Effector memory CD8-positive, alpha-beta T cell (primary cell): ENCODE data around the gene SLC38A8.

Experiments
- ATAC-seq: fragments of 150-1000 bp; cut with Tn5 transposase; replicated peaks from 2 replicates; pipeline ENCODE4 v1.10.0; 2021; ENCODE audit warnings: mild to moderate bottlenecking, moderate library complexity
- DNase-seq, 3 experiments: peaks; one replicate each; pipeline ENCODE4 v3.0.0; 2021
- H3K27ac Mint-ChIP-seq, 2 donors: one replicate each; pipeline ENCODE4 v1.8.0; 2022; ENCODE audit warnings: mild to moderate bottlenecking in 2 of 2, mixed read lengths in 2 of 2, moderate library complexity in 2 of 2
- H3K27me3 Mint-ChIP-seq, 2 donors: one replicate each; pipeline ENCODE4 v1.8.0; 2022; ENCODE audit warnings: mixed read lengths in 2 of 2
- H3K36me3 Mint-ChIP-seq: one replicate; pipeline ENCODE4 v1.8.0; 2022; ENCODE audit warnings: mild to moderate bottlenecking, moderate library complexity, mixed read lengths; ENCODE audit not compliant: insufficient read depth
- H3K4me1 Mint-ChIP-seq, 2 donors: one replicate each; pipeline ENCODE4 v1.8.0; 2022; ENCODE audit warnings: low read depth in 2 of 2, mixed read lengths in 2 of 2
- H3K4me3 Mint-ChIP-seq, 2 donors: one replicate each; pipeline ENCODE4 v1.8.0; 2022; ENCODE audit warnings: mild to moderate bottlenecking in 2 of 2, mixed read lengths in 2 of 2, moderate library complexity in 2 of 2
- H3K9me3 Mint-ChIP-seq, 2 donors: one replicate each; pipeline ENCODE4 v1.8.0; 2022; ENCODE audit warnings: mixed read lengths in 2 of 2

Gene SLC38A8

GRCh38 chr16:84007520-84007919 lies 35.1 kb downstream of the SLC38A8 start:
- peaks cover 8 to 71% of the 10 kb centered on the region in 2 donors for H3K27me3 Mint-ChIP-seq
- H3K36me3 Mint-ChIP-seq, result peaks cover 4% of the 10 kb centered on the region
- H3K4me3 Mint-ChIP-seq, result no peak overlapping the region
- DNase-seq (no peak), ATAC-seq (no peak)
- H3K27ac Mint-ChIP-seq, result no peak overlapping the region
- no peaks in the 10 kb centered on the region for H3K4me1 Mint-ChIP-seq
- H3K9me3 Mint-ChIP-seq, result no peaks in the 10 kb centered on the region

- no peak for DNase-seq
- H3K27me3 Mint-ChIP-seq, result peaks cover 20 to 68% of the 10 kb centered on the region in 2 donors
- no peak overlapping the region for H3K4me3 Mint-ChIP-seq
- no peaks in the 10 kb centered on the region for H3K4me1 Mint-ChIP-seq
- H3K27ac Mint-ChIP-seq, result no peak overlapping the region
- peaks cover 4% of the 10 kb centered on the region for H3K36me3 Mint-ChIP-seq
- no peaks in the 10 kb centered on the region for H3K9me3 Mint-ChIP-seq
- no peak for ATAC-seq
Measured at GRCh38 chr16:84005391-84005790, 37.2 kb downstream of the SLC38A8 start.

GRCh38 chr16:84004442-84004841 lies 38.2 kb downstream of the SLC38A8 start:
- no peak for DNase-seq
- Mint-ChIP-seq H3K27me3 (peaks cover 24 to 71% of the 10 kb centered on the region in 2 donors), H3K27ac (no peak overlapping the region), H3K9me3 (no peaks in the 10 kb centered on the region), H3K36me3 (peaks cover 4% of the 10 kb centered on the region), H3K4me1 (no peaks in the 10 kb centered on the region), H3K4me3 (no peak overlapping the region)
- ATAC-seq, result no peak

GRCh38 chr16:84003038-84003437 lies 39.6 kb downstream of the SLC38A8 start:
- Mint-ChIP-seq H3K4me3 (no peak overlapping the region), H3K4me1 (no peaks in the 10 kb centered on the region), H3K36me3 (peaks cover 6% of the 10 kb centered on the region), H3K27me3 (peaks cover 29 to 85% of the 10 kb centered on the region in 2 donors), H3K9me3 (no peaks in the 10 kb centered on the region), H3K27ac (no peak overlapping the region)
- ATAC-seq (no peak), DNase-seq (no peak)

GRCh38 chr16:84001726-84002125 lies 40.9 kb downstream of the SLC38A8 start:
- Mint-ChIP-seq H3K27me3 (peaks cover 29 to 82% of the 10 kb centered on the region in 2 donors), H3K36me3 (peaks cover 7% of the 10 kb centered on the region)
- no peak for ATAC-seq

GRCh38 chr16:84000989-84001642 lies 41.5 kb downstream of the SLC38A8 start:
- ATAC-seq (no peak), DNase-seq (no peak)
- peaks cover 0 to under 1% of the 10 kb centered on the region in 2 donors for H3K4me1 Mint-ChIP-seq
- peaks cover 7% of the 10 kb centered on the region for H3K36me3 Mint-ChIP-seq
- no peak overlapping the region for H3K4me3 Mint-ChIP-seq
- H3K27ac Mint-ChIP-seq, result no peak overlapping the region
- H3K27me3 Mint-ChIP-seq, result peaks cover 29 to 82% of the 10 kb centered on the region in 2 donors
- H3K9me3 Mint-ChIP-seq, result no peaks in the 10 kb centered on the region

More at GRCh38 chr16:84001726-84002125, 40.9 kb downstream of the SLC38A8 start:
- Mint-ChIP-seq H3K4me3 (no peak overlapping the region), H3K9me3 (no peaks in the 10 kb centered on the region), H3K4me1 (no peaks in the 10 kb centered on the region), H3K27ac (no peak overlapping the region)
- no peak for DNase-seq

- peaks cover 3% of the 10 kb centered on the region for H3K36me3 Mint-ChIP-seq
- no peaks in the 10 kb centered on the region for H3K9me3 Mint-ChIP-seq
- ATAC-seq (no peak), DNase-seq (no peak)
- H3K27me3 Mint-ChIP-seq, result peaks cover 46 to 87% of the 10 kb centered on the region in 2 donors
- no peak overlapping the region for H3K27ac Mint-ChIP-seq
- peaks cover 0 to 1% of the 10 kb centered on the region in 2 donors for H3K4me1 Mint-ChIP-seq
- H3K4me3 Mint-ChIP-seq, result no peak overlapping the region
Measured at GRCh38 chr16:83998091-83998490, 44.5 kb downstream of the SLC38A8 start.

GRCh38 chr16:83996481-83997252 lies 45.9 kb downstream of the SLC38A8 start:
- peaks cover 41 to 87% of the 10 kb centered on the region in 2 donors for H3K27me3 Mint-ChIP-seq
- H3K36me3 Mint-ChIP-seq, result peaks cover 3% of the 10 kb centered on the region
- H3K4me3 Mint-ChIP-seq, result no peak overlapping the region

GRCh38 chr16:83995754-83996153 lies 46.8 kb downstream of the SLC38A8 start:
- H3K36me3 Mint-ChIP-seq, result peaks cover 3% of the 10 kb centered on the region
- ATAC-seq (no peak), DNase-seq (no peak)
- H3K9me3 Mint-ChIP-seq, result no peaks in the 10 kb centered on the region
- H3K4me1 Mint-ChIP-seq, result peaks cover 0 to 1% of the 10 kb centered on the region in 2 donors
- H3K27me3 Mint-ChIP-seq, result peaks cover 41 to 84% of the 10 kb centered on the region in 2 donors
- no peak overlapping the region for H3K27ac Mint-ChIP-seq
- no peak overlapping the region for H3K4me3 Mint-ChIP-seq

More at GRCh38 chr16:83996481-83997252, 45.9 kb downstream of the SLC38A8 start:
- H3K4me1 Mint-ChIP-seq, result peaks cover 0 to 1% of the 10 kb centered on the region in 2 donors
- DNase-seq, result no peak
- no peaks in the 10 kb centered on the region for H3K9me3 Mint-ChIP-seq
- H3K27ac Mint-ChIP-seq, result no peak overlapping the region
- no peak for ATAC-seq

GRCh38 chr16:83994703-83995102 lies 47.9 kb downstream of the SLC38A8 start:
- no peak for ATAC-seq
- no peak overlapping the region for H3K27ac Mint-ChIP-seq

GRCh38 chr16:83994087-83994486 lies 48.5 kb downstream of the SLC38A8 start:
- ATAC-seq (no peak), DNase-seq (no peak)
- H3K9me3 Mint-ChIP-seq, result no peaks in the 10 kb centered on the region
- peaks cover 49 to 85% of the 10 kb centered on the region in 2 donors for H3K27me3 Mint-ChIP-seq
- H3K36me3 Mint-ChIP-seq, result peaks cover 3% of the 10 kb centered on the region
- peaks cover 0 to 1% of the 10 kb centered on the region in 2 donors for H3K4me1 Mint-ChIP-seq
- H3K4me3 Mint-ChIP-seq, result no peak overlapping the region
- H3K27ac Mint-ChIP-seq, result no peak overlapping the region

More at GRCh38 chr16:83994703-83995102, 47.9 kb downstream of the SLC38A8 start:
- DNase-seq, result no peak
- Mint-ChIP-seq H3K36me3 (peaks cover 3% of the 10 kb centered on the region), H3K27me3 (peaks cover 42 to 84% of the 10 kb centered on the region in 2 donors), H3K9me3 (no peaks in the 10 kb centered on the region), H3K4me3 (no peak overlapping the region), H3K4me1 (peaks cover 0 to 1% of the 10 kb centered on the region in 2 donors)

GRCh38 chr16:83992624-83993023 lies 50.0 kb downstream of the SLC38A8 start:
- DNase-seq (no peak), ATAC-seq (no peak)
- peaks cover 0 to 1% of the 10 kb centered on the region in 2 donors for H3K4me1 Mint-ChIP-seq
- peaks cover 57 to 82% of the 10 kb centered on the region in 2 donors for H3K27me3 Mint-ChIP-seq
- no peak overlapping the region for H3K4me3 Mint-ChIP-seq
- H3K36me3 Mint-ChIP-seq, result no peaks in the 10 kb centered on the region
- H3K9me3 Mint-ChIP-seq, result no peaks in the 10 kb centered on the region
- H3K27ac Mint-ChIP-seq, result no peak overlapping the region

- no peak overlapping the region for H3K4me3 Mint-ChIP-seq
- H3K4me1 Mint-ChIP-seq, result no peaks in the 10 kb centered on the region
- ATAC-seq (no peak), DNase-seq (no peak)
- no peaks in the 10 kb centered on the region for H3K9me3 Mint-ChIP-seq
- no peaks in the 10 kb centered on the region for H3K36me3 Mint-ChIP-seq
- peaks cover 57 to 79% of the 10 kb centered on the region in 2 donors for H3K27me3 Mint-ChIP-seq
- H3K27ac Mint-ChIP-seq, result no peak overlapping the region
Measured at GRCh38 chr16:83990492-83990891, 52.1 kb downstream of the SLC38A8 start.

- ATAC-seq, result no peak
- Mint-ChIP-seq H3K4me3 (no peak overlapping the region), H3K9me3 (no peaks in the 10 kb centered on the region), H3K4me1 (no peaks in the 10 kb centered on the region), H3K27ac (no peak overlapping the region), H3K27me3 (peaks cover 50 to 67% of the 10 kb centered on the region in 2 donors), H3K36me3 (no peaks in the 10 kb centered on the region)
- DNase-seq, result no peak
Measured at GRCh38 chr16:83989300-83989699, 53.3 kb downstream of the SLC38A8 start.
